ENCODE results near the gene RDH16. TPM values are rescaled to one million over a fixed set of nuclear protein-coding genes. Genes with fewer than 3 reads are reported as not detected.

The RDH16 gene
- total RNA-seq, 1 donor from 2014 or later, result 0.32 TPM

DNA sequence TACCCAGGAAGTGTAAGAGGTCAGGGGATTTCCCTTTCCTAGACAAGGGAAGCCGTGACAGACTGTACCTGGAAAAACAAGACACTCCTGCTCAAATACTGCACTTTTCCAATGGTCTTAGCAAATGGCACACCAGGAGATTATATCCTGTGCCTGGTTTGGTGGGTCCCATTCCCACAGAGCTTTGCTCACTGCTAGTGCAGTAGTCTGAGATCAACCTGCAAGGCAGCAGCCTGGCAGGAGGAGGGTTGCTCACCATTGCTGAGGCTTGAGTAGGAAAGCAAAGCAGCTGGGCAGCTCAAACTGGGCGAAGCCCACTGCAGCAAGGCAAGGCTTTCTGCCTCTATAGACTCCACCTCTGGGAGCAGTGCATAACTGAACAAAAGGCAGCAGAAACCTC lies 1.0 kb upstream of the RDH16 start:
- ATAC-seq (no peak), DNase-seq (no peak)
- Histone ChIP-seq H3K4me3 (no peak overlapping the region), H3K4me1 (no peaks in the 10 kb centered on the region), H3K27me3 (no peaks in the 10 kb centered on the region), H3K36me3 (no peaks in the 10 kb centered on the region), H3K27ac (no peak overlapping the region), H3K9me3 (no peaks in the 10 kb centered on the region)
- intact Hi-C loops (cut with DNase I), result no loop called here
- no peak for TF ChIP-seq CTCF (IDR thresholded peaks at IDR 0.05)

- H3K27ac ChIP-seq, result no peak overlapping the region
- H3K4me1 ChIP-seq, result no peaks in the 10 kb centered on the region
- H3K4me3 ChIP-seq, result no peak overlapping the region
- DNase-seq, result no peak
- intact Hi-C loops (cut with DNase I), result no loop called here
- no peak for TF ChIP-seq CTCF (IDR thresholded peaks at IDR 0.05)
- no peaks in the 10 kb centered on the region for H3K9me3 ChIP-seq
- no peaks in the 10 kb centered on the region for H3K27me3 ChIP-seq
- peak; percentile 35 for ATAC-seq
- no peaks in the 10 kb centered on the region for H3K36me3 ChIP-seq
Observed at GRCh38 chr12:56955631-56956256, 1.7 kb downstream of the RDH16 start.

DNA sequence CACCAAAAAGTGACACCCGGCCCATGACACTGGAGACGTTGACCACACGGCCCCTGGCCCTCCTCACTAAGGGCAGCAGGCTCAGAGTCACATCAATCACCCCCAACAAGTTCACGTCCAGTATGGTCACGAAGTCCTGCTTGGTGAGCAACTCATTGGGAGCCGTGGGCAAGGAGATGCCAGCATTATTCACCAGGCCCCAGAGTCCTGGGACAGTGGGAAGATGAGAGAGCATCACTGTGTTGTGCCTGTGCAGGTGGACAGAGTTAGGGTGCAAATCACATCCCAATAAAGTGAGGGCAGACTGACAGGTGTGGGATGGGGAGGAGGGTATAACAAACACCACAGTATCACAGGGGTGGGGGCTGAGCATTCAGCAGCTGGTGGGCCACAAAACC lies 2.5 kb downstream of the RDH16 start:
- no peak overlapping the region for H3K27ac ChIP-seq
- no peaks in the 10 kb centered on the region for H3K4me1 ChIP-seq
- H3K27me3 ChIP-seq, result no peaks in the 10 kb centered on the region
- no peak for TF ChIP-seq CTCF (IDR thresholded peaks at IDR 0.05)
- no peaks in the 10 kb centered on the region for H3K9me3 ChIP-seq
- H3K36me3 ChIP-seq, result no peaks in the 10 kb centered on the region
- ATAC-seq (no peak), DNase-seq (no peak)
- intact Hi-C loops (cut with DNase I), result no loop called here
- H3K4me3 ChIP-seq, result no peak overlapping the region

DNA sequence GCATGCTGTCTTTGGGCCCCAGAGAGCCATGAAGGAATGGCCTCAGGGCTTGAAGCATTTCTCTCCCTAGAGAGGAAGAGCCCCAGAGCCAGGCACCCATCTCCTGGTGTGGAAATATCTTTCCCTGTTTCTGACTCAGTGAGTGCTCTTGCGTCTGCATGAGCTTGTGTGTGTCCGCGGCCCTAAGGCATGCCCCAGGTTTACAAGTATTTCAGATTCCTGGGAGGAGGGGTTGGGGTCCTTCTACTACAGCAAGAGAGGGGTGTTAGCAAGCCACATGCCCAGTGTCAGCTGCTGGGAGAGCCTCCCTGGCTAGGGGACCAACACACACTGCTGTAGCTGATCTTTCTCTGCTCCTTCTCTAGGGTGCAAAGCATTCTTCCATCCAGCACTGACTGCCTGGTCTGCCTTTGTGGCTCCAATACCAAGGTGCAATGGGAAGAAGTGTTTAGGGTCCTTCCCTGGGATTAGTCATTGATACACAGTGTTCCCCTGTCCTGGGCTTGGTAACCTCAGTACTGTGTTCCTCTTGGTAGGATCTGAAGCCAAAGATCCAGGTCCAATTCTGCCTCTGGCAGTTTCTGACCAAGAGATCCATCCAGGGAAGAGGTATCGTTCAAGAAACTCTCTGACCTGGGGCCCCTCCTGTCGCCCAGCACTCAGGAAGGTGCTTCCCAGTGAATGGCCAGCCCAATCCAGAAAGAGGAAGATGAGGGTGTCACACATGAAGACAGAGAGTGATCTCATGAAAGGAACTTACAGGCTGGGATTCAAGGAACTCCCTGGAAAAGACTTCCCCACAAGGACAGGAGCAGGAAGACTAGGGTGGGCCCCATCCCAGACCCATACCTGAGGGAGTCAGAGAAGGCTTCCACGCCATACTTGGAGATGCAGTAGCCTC lies 3.1 kb downstream of the RDH16 start:
- TF ChIP-seq CTCF (IDR thresholded peaks at IDR 0.05), result no peak
- H3K27ac ChIP-seq, result no peak overlapping the region
- H3K9me3 ChIP-seq, result no peaks in the 10 kb centered on the region
- H3K4me3 ChIP-seq, result no peak overlapping the region
- intact Hi-C loops (cut with DNase I), result no loop called here
- H3K36me3 ChIP-seq, result no peaks in the 10 kb centered on the region
- H3K27me3 ChIP-seq, result no peaks in the 10 kb centered on the region
- no peak for DNase-seq
- no peak for ATAC-seq
- H3K4me1 ChIP-seq, result no peaks in the 10 kb centered on the region

GRCh38 chr12:56953314-56953713 lies 4.1 kb downstream of the RDH16 start:
- intact Hi-C loops (cut with DNase I), result no loop called here
- H3K4me1 ChIP-seq, result no peaks in the 10 kb centered on the region
- ATAC-seq (no peak), DNase-seq (no peak)
- H3K27me3 ChIP-seq, result no peaks in the 10 kb centered on the region
- H3K27ac ChIP-seq, result no peak overlapping the region
- no peaks in the 10 kb centered on the region for H3K9me3 ChIP-seq
- TF ChIP-seq CTCF (IDR thresholded peaks at IDR 0.05), result no peak
- H3K36me3 ChIP-seq, result no peaks in the 10 kb centered on the region
- H3K4me3 ChIP-seq, result no peak overlapping the region

Measured in upper lobe of right lung (tissue), 1 donor.